Measurements from ENCODE around the gene RPIA.

- TF ChIP-seq EZH2 (IDR thresholded peaks at IDR 0.05; ENCODE audit: insufficient read depth, low read length) (no peak), CTCF (IDR thresholded peaks at IDR 0.05; ENCODE audit: insufficient read depth, low read depth, low read length) (no peak)
Observed at GRCh38 chr2:88714667-88715066, 23.2 kb downstream of the RPIA start.
